HL-60/S4 (cell line): Measurements from ENCODE around the gene DOK3.

ENCODE experiments used
- in situ Hi-C: fragments of 300-500 bp; cut with MboI; formaldehyde crosslinking; loops from 2 replicates; pipeline ENCODE4 v1.14.3; 2022; ENCODE audit warnings: low sequenced_read_pairs

The DOK3 gene

DNA sequence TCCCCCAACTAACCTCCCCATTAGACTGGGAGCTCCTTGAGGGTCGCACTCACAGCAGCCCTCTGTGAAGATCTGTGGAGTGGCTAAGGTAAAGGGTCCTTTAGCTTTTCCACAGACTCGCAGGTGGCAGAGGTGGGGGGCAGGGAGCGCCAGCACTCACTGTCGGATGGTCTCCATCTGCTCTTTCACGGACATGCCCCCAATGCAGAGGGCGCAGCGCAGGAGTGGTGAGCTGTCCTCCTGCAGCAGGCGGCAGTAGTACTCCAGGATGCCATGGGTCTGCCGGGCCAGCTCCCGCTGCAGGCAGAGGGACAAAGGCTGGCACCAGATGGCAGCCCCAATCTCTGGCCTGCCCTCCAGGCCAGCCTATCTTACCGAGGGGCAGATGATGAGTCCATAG lies 4.9 kb upstream of the DOK3 start:
- in situ Hi-C loops = no loop called here

- in situ Hi-C loops = no loop called here
These were observed 3.9 kb upstream of the DOK3 start for GRCh38 chr5:177513500-177513899.

DNA sequence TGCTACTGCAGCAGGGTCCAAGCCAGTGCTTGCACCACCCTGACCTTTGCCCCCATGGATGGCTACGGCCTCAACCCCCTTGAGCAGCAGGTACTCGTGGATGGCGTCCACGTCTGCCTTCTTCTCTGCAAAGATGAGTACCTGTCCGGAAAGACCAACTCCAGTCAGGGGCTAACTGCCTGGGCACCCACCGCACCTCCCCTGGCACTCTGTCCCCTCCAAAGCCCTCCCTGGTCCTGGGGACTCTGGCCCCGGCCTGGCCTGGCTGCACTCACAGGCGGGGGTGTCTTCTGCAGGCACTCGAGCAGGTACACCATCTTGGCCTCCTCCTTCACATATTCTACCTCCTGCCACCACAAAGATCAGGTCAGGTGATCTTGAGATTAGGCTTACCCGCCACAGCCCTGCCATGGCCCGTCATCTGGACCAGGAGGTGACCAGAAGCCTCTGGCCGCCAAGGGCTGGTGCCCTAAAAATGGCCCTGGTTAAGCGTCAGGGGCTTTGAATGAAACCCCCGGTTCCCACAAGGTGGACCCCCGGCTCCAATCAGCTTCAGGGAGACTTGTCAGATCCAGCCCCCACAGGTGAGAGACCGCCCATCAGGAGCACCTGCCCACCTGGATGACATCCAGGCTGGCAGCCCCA lies 3.2 kb upstream of the DOK3 start:
- in situ Hi-C loops = no loop called here

GRCh38 chr5:177511796-177512675 lies 2.4 kb upstream of the DOK3 start:
- in situ Hi-C loops = no loop called here

GRCh38 chr5:177511181-177511580 lies 1.6 kb upstream of the DOK3 start:
- in situ Hi-C loops = no loop called here

DNA sequence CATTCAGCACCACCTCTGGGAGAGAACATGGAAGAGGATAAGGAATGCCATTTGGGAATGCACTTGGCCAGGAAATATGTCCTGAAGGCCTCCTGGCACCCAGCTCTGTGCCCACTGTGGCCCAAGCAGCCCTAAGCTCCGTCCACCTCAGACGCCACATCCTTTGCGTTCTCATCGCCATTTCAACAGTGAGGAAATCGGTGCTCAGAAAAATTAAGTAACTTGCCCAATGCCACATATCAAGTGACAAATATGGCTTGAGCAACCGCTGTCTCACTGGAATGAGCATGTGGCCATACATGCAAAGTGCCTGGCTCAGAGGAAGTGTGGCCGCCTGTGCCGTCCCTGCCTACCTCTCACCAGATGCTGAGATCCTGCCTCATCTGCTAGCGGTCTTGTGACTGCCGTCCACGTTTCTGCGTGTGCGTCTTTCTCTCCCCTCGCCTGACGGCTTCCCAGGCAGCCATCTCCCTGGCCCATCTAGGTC lies 984 bp upstream of the DOK3 start:
- in situ Hi-C loops = no loop called here

- in situ Hi-C loops = no loop called here
These were observed 453 bp upstream of the DOK3 start for GRCh38 chr5:177509991-177510566.

GRCh38 chr5:177508837-177509236 lies 789 bp downstream of the DOK3 start:
- in situ Hi-C loops = no loop called here

DNA sequence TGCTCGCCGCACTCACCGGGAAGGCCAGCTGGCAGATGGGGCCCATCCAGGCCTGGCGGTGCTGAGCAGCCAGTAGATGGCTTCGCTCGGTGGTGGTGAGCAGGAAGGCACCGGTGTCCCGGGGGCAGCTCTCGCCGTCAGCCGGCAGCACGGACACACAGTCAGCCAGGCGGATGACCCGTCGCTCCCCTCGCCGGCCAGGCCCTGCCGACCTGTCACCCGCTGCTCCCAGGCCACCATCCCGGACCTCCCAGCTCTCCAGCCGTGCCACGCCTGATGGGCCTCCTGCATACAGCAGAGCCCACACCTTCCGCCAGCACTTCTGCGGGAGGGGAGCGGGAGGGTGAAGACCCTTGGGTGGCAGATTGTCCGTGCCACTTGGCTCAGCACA lies 1.4 kb downstream of the DOK3 start:
- in situ Hi-C loops = no loop called here

- in situ Hi-C loops = no loop called here
These were observed 1.9 kb downstream of the DOK3 start for GRCh38 chr5:177507596-177508220.

DNA sequence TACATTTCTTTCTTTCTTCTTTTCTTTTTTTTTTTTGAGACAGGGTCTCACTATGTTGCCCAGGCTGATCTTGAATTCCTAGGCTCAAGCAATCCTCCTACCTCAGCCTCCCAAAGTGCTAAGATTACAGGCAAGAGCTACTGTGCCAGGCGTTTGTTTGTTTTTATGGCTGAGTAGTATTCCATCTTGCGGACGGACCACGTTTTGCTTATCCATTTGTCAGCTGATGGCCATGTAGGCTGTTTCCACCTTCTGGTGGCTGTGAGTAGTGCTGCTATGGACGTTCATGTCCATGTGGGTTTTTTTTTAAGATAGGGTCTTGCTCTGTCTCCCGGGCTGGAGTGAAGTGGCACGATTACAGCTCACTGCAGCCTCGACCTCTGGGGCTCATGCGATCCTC lies 2.5 kb downstream of the DOK3 start:
- in situ Hi-C loops = no loop called here

GRCh38 chr5:177505075-177505474 lies 4.6 kb downstream of the DOK3 start:
- in situ Hi-C loops = no loop called here

DNA sequence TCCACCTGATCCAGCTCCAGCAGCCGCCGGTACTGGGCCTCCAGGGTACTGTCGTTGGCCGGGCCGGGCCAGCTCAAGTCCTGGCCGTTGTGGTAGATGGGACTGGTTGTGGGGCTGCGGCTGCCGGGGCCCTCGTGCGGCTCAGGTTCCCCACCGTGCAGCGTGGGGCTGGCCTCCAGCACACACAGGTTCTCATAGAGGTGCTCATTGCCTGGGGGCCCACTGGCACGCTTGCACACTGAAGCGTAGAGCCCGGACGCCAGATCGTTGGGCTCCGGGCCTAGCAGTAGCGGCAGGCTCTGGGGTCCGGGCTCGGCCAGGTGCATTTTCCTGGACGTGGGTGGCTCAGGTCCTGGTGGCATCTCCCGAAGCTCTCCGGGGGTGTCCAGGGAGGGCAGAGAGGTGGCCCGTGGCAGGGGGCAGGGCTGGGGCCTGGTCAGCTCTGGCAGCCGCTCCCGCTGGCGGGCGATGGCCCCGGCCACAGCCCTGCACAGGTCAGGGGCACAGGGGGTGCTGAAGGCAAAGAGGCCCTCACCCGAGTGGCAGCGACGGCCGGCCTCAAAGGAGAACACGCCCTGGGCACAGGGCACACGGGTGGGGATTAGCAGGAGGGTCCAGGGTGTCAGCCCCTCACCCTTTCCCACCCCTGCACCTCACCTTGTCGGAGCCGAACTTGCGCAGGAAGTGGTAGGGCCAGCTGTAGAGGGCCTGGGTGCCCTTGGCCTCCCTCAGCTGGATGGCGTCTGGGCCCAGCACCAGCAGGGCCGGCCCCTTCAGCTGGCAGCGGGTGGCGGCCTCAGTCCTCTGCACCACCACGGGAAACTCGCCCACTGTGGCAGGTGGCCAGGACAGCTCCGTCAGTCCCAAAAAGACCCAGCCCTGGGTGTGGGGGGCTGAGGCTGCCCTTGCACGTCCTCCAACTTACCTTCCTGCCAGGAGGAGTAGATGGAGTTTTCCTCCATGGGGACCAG lies 5.3 kb downstream of the DOK3 start:
- in situ Hi-C loops = no loop called here

DNA sequence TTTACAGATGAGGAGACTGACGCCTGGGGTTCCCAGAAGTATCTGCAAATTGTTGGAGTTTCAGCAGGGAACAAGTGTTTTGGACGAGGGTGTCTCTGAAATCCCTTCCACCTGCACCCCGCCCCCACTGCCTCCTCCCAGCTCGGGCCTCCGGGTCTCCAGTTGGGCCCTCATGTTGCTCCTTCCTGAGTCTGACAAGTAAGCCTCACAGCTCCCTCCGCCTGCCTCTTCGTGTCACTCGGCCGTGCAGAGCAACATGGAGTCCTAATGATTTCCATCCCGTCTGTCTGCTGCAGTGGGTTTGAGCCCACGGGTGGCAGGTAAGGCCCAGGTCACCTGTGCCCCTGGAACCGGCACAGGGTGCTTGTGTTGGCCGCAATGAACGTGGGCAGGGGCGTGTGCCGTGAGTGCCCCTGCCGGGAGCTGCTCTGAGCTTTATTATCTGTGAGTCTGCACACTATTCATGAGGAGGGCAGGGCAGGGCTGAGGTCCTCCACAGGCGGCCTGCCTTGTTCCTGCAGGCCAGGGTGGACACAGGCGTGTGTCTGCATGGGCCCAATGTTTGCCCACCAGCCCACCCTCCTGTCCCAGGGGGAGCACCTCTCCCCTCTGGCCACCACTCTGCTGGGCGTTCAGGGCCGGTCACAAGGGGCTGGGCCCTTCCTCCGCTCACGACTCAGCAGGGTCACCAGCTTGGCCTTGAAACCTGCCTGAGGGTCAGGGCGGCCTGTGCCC lies 6.1 kb downstream of the DOK3 start:
- in situ Hi-C loops = no loop called here

- in situ Hi-C loops = no loop called here
These were observed 6.7 kb downstream of the DOK3 start for GRCh38 chr5:177502886-177503285.

GRCh38 chr5:177501874-177502678 lies 7.5 kb downstream of the DOK3 start:
- in situ Hi-C loops = no loop called here

GRCh38 chr5:177500685-177501522 lies 8.7 kb downstream of the DOK3 start:
- in situ Hi-C loops = no loop called here

GRCh38 chr5:177499842-177500241 lies 9.8 kb downstream of the DOK3 start:
- in situ Hi-C loops = no loop called here
